Caco-2 (cell line): Measurements from ENCODE around the gene CDH16. TPM values are rescaled to one million over a fixed set of nuclear protein-coding genes. Genes with fewer than 3 reads are reported as not detected.
A peak's percentile ranks its signal among the peaks of the same experiment; 100 is the strongest.

ENCODE experiments used
- BruUV-seq: library from RNA; stranded (reverse); fragments of 400-500 nt; replicated peaks from 2 replicates; lab custom pipeline; 2021; lab: Mats Ljungman, UMichigan
- CTCF ChIA-PET: fragments of 300-600 bp; sonication (Branson Sonifier 250); formaldehyde crosslinking; loops from one replicate; lab custom pipeline; 2022; ENCODE audit warnings: antibody characterized with exemption; lab: Charles Lee
- POLR2A ChIA-PET: fragments of 300-600 bp; sonication (Branson Sonifier 250); formaldehyde crosslinking; loops from one replicate; lab custom pipeline; 2022; ENCODE audit warnings: antibody characterized with exemption; lab: Charles Lee
- DNase-seq, 2 experiments: peaks; one replicate each; pipeline versions ENCODE4 v3.0.0 to v3.0.0-alpha.2; 2020 to 2022
- H3K27me3 ChIP-seq: replicated peaks from 2 replicates; pipeline ENCODE4 v1.6.0; 2011; ENCODE audit warnings: low read length; ENCODE audit not compliant: control insufficient read depth, insufficient read depth
- H3K36me3 ChIP-seq: 2 replicates; pipeline ENCODE4 v1.5.1; 2011; ENCODE audit warnings: low read length; ENCODE audit not compliant: control insufficient read depth, insufficient read depth
- H3K4me1 ChIP-seq: fragments of 250-450 bp; sonication (Bioruptor Pico); 2 replicates; pipeline ENCODE4 v1.5.1; 2020; ENCODE audit warnings: mild to moderate bottlenecking
- H3K4me3 ChIP-seq: 2 replicates; pipeline ENCODE4 v1.5.1; 2011; ENCODE audit warnings: low read depth, mild to moderate bottlenecking, control low read depth, low read length
- H3K9me3 ChIP-seq: fragments of 250-450 bp; sonication (Bioruptor Pico); 2 replicates; pipeline ENCODE4 v1.5.1; 2020; ENCODE audit warnings: mild to moderate bottlenecking, moderate library complexity
- H3K27ac Mint-ChIP-seq: one replicate; pipeline ENCODE4 v1.8.0; 2022; ENCODE audit warnings: mixed read lengths; ENCODE audit not compliant: unreplicated experiment
- H3K27me3 Mint-ChIP-seq: one replicate; pipeline ENCODE4 v1.8.0; 2022; ENCODE audit warnings: mixed read lengths; ENCODE audit not compliant: insufficient read depth, unreplicated experiment
- H3K36me3 Mint-ChIP-seq: one replicate; pipeline ENCODE4 v1.8.0; 2022; ENCODE audit warnings: mild to moderate bottlenecking, mixed read lengths; ENCODE audit not compliant: insufficient read depth, unreplicated experiment
- H3K4me1 Mint-ChIP-seq: one replicate; pipeline ENCODE4 v1.8.0; 2022; ENCODE audit warnings: low read depth, mixed read lengths; ENCODE audit not compliant: unreplicated experiment
- H3K4me3 Mint-ChIP-seq: one replicate; pipeline ENCODE4 v1.8.0; 2022; ENCODE audit warnings: mild to moderate bottlenecking, moderate library complexity, mixed read lengths; ENCODE audit not compliant: unreplicated experiment
- H3K9me3 Mint-ChIP-seq: one replicate; pipeline ENCODE4 v1.8.0; 2022; ENCODE audit warnings: mixed read lengths; ENCODE audit not compliant: unreplicated experiment
- intact Hi-C: fragments of 100-400 bp; cut with micrococcal nuclease; formaldehyde crosslinking; loops from one replicate; pipeline ENCODE4 v1.10.0; 2022; ENCODE audit not compliant: unreplicated experiment
- total RNA-seq: library from RNA; stranded (reverse); gene quantifications from 2 replicates; pipeline ENCODE4 v1.2.3, GENCODE V29; 2022
- TF ChIP-seq, protein P1 (sequence below), 2 experiments: fragments of 200-600 bp in 1 of 2; IDR thresholded peaks; 1 replicate in 1 of 2; 2 replicates in 1 of 2; pipeline versions ENCODE4 v1.5.1 to v1.8.0; 2011 to 2022; ENCODE audit warnings: antibody characterized with exemption in 1 of 2, control low read depth in 1 of 2, inconsistent platforms in 1 of 2, low read depth in 1 of 2, low read length in 1 of 2, mild to moderate bottlenecking in 1 of 2, moderate library complexity in 1 of 2; ENCODE audit not compliant: insufficient read depth in 1 of 2, severe bottlenecking in 1 of 2, unreplicated experiment in 1 of 2

CDH16 gene
- total RNA-seq, 1 experiment from 2014 or later: 0.48 TPM

DNA sequence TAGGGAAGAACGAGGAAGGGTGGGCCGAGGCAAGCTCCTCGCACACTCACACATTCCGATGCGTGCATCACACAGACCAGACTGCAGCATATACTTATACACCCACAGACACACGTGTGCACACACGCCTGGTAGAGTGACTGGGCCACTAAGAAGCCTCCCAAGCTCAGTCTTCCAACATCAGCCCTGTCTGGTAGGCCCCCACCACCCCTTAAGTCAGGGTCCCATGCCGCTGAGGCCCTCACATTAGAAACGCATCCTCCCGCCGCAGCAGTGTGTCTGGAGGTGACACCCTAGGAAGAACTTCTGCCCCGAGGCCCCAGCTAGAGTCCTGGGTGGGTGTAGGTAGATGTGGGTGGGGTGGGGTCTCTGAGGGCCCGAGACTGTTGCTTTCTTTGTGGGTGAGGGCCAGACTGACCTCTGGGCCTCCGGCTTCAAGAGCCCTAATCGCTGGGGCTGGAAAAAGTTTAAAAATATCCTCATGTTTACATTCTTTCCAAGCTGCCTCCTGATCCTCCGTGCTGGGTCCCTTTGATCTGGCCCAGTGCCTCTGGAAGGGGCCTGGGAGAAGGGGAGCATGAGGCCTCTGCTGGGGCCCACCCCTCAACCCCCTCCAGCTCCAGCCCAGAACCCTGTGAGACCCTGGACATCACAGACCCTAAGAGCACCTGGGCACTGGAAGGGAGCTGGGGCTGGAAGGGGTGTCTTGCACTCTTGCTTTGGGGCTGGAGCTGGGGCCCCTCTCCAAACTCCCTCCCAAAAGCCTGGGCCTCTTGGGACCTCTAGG is 13.6 kb downstream of the CDH16 start:
- Mint-ChIP-seq H3K9me3 (no peaks in the 10 kb centered on the region), H3K27me3 (no peaks in the 10 kb centered on the region), H3K36me3 (no peaks in the 10 kb centered on the region), H3K4me1 (peaks cover 24% of the 10 kb centered on the region), H3K27ac (peak overlapping the region; percentile 40), H3K4me3 (peak overlapping the region; percentile 50)
- Histone ChIP-seq H3K27me3 (no peaks in the 10 kb centered on the region), H3K36me3 (no peaks in the 10 kb centered on the region), H3K4me1 (peaks cover 47% of the 10 kb centered on the region), H3K4me3 (no peak overlapping the region), H3K9me3 (no peaks in the 10 kb centered on the region)
- intact Hi-C loops: no loop called here
- TF ChIP-seq, protein P1, sequence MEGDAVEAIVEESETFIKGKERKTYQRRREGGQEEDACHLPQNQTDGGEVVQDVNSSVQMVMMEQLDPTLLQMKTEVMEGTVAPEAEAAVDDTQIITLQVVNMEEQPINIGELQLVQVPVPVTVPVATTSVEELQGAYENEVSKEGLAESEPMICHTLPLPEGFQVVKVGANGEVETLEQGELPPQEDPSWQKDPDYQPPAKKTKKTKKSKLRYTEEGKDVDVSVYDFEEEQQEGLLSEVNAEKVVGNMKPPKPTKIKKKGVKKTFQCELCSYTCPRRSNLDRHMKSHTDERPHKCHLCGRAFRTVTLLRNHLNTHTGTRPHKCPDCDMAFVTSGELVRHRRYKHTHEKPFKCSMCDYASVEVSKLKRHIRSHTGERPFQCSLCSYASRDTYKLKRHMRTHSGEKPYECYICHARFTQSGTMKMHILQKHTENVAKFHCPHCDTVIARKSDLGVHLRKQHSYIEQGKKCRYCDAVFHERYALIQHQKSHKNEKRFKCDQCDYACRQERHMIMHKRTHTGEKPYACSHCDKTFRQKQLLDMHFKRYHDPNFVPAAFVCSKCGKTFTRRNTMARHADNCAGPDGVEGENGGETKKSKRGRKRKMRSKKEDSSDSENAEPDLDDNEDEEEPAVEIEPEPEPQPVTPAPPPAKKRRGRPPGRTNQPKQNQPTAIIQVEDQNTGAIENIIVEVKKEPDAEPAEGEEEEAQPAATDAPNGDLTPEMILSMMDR (IDR thresholded peaks at IDR 0.05; ENCODE audit: insufficient read depth in 1 of 2, low read depth in 1 of 2, low read length in 1 of 2, severe bottlenecking in 1 of 2, unreplicated experiment in 1 of 2): no peak
- DNase-seq: peak; percentile 63 to 73
- ChIA-PET POLR2A (interaction anchor here (1.5 kb wide), 1 partner anchor 25 kb away, joined by 4 read pairs; the partner anchor contains the start of gene PDP2), CTCF (interaction anchor here (0.7 to 1.9 kb wide), 8 partner anchors 10 to 113 kb away, joined by 3 to 6 read pairs (median 4); no protein-coding TSS in a partner anchor)
- BruUV-seq: no TSS peak

DNA sequence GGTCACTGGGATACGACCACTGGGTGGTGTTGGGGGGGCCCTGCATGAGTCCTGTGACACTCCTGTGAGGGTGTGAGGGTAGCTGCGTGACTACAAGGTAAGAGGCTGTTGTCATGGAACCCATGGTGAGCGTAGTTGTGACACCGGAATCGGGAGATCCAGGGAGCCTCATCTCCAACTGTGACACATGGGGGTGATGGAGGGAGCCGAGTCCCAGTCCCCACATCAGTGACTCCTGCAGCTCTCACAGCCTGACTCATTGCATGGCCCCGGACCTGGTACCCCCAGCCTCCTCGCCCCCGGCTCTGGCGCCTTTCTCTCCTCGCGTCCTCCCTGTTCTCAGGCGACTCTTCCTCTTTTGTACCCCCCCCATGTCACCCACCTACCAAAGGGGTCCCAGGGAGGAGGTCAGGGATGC is 14.2 kb downstream of the CDH16 start:
- POLR2A ChIA-PET: no interaction called here
- Mint-ChIP-seq H3K9me3 (no peaks in the 10 kb centered on the region), H3K4me3 (no peak overlapping the region), H3K4me1 (peaks cover 30% of the 10 kb centered on the region), H3K27ac (peak overlapping the region; percentile 40), H3K27me3 (no peaks in the 10 kb centered on the region), H3K36me3 (no peaks in the 10 kb centered on the region)
- TF ChIP-seq, protein P1 (IDR thresholded peaks at IDR 0.05; ENCODE audit: insufficient read depth in 1 of 2, low read depth in 1 of 2, low read length in 1 of 2, severe bottlenecking in 1 of 2, unreplicated experiment in 1 of 2): no peak
- no peak for DNase-seq
- CTCF ChIA-PET: interaction anchor here (0.9 to 1.8 kb wide), 5 partner anchors 9 to 36 kb away, joined by 3 to 6 read pairs (median 6); no protein-coding TSS in a partner anchor
- no peaks in the 10 kb centered on the region for H3K9me3 ChIP-seq
- intact Hi-C loops: no loop called here
- H3K4me1 ChIP-seq: peaks cover 53% of the 10 kb centered on the region
- no peaks in the 10 kb centered on the region for H3K36me3 ChIP-seq
- no peak overlapping the region for H3K4me3 ChIP-seq
- no peaks in the 10 kb centered on the region for H3K27me3 ChIP-seq
- BruUV-seq: no TSS peak

DNA sequence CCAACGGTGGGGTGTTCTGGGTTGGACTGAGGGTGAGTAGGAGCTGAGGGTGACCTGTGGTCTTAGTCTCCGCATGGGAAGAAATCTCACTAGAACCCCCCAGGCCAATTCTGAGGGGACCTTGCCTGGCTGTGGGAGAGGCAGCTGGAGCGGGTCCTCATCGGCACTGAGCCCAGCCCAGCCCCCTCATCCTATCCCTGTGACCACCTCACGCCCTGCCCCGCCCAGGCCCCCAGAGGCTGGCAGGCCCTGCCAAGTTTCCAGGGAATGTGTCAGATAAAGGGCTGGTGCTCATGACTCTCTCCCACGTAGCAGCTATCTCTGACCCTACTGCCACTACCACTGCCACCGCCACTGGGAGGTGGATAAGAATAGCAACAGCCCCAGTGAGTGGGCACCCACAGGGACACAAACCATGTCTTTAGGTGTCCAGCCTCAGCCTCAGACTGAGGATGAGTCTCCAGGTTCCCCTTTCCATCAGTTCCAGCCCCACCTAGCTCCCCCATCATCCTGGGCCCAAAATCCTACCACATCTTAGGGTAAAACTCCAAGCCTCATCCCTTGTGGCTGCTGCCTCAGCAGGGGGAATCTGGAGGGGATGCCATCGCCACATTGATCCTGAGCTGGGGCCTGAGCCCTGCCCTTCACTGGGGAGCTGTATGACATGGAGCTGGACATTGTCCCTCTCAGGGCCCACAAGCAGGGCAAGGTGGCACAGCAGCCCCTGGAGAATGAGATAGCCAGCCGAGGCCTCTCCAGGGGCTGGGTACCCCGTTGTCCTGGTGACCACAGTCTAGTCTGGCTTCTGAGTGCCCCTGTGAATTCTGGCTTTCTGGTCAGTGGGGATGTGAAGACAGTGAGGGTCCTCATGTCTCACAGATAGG is 14.9 kb downstream of the CDH16 start:
- H3K36me3 ChIP-seq: no peaks in the 10 kb centered on the region
- H3K27me3 Mint-ChIP-seq: no peaks in the 10 kb centered on the region
- H3K4me3 ChIP-seq: no peak overlapping the region
- no peak overlapping the region for H3K4me3 Mint-ChIP-seq
- no peaks in the 10 kb centered on the region for H3K27me3 ChIP-seq
- intact Hi-C loops: no loop called here
- H3K9me3 ChIP-seq: no peaks in the 10 kb centered on the region
- TF ChIP-seq, protein P1 (IDR thresholded peaks at IDR 0.05; ENCODE audit: insufficient read depth in 1 of 2, low read depth in 1 of 2, low read length in 1 of 2, severe bottlenecking in 1 of 2, unreplicated experiment in 1 of 2): no peak
- peaks cover 58% of the 10 kb centered on the region for H3K4me1 ChIP-seq
- no peaks in the 10 kb centered on the region for H3K36me3 Mint-ChIP-seq
- no TSS peak for BruUV-seq
- peak overlapping the region; percentile 40 for H3K27ac Mint-ChIP-seq
- POLR2A ChIA-PET: no interaction called here
- CTCF ChIA-PET: interaction anchor here (0.7 to 1.3 kb wide), 3 partner anchors 14 to 50 kb away, joined by 3 to 6 read pairs (median 3); no protein-coding TSS in a partner anchor
- peaks cover 32% of the 10 kb centered on the region for H3K4me1 Mint-ChIP-seq
- no peak for DNase-seq
- H3K9me3 Mint-ChIP-seq: no peaks in the 10 kb centered on the region
